HG03095 (cell line): Measurements from ENCODE around the gene SF3B2.
A peak's percentile ranks its signal among the peaks of the same experiment; 100 is the strongest.
"Not testable (repeated sequence)": the region's sequence is repeated elsewhere in the genome, so short reads cannot be mapped to it uniquely, and the experiment has no call there.

ENCODE experiments used
- ATAC-seq: cut with Tn5 transposase; IDR thresholded peaks from one replicate; pipeline ENCODE4 v1.9.1; 2021; ENCODE audit warnings: moderate library complexity; ENCODE audit not compliant: unreplicated experiment

SF3B2 gene

GRCh38 chr11:66106786-66107599 lies 54.8 kb downstream of the SF3B2 start:
- no peak for ATAC-seq

- ATAC-seq, result no peak
Observed at GRCh38 chr11:66107600-66108510, 55.7 kb downstream of the SF3B2 start.

- ATAC-seq, result no peak
Observed at GRCh38 chr11:66109294-66109693, 57.1 kb downstream of the SF3B2 start.

GRCh38 chr11:66111158-66111557 lies 59.0 kb downstream of the SF3B2 start:
- ATAC-seq, result no peak

- ATAC-seq, result no peak
Observed at GRCh38 chr11:66112041-66112491, 59.9 kb downstream of the SF3B2 start.

- no peak for ATAC-seq
Observed at GRCh38 chr11:66112601-66113499, 60.7 kb downstream of the SF3B2 start.

- not testable (repeated sequence) for ATAC-seq
Observed at GRCh38 chr11:66114957-66115356, 62.8 kb downstream of the SF3B2 start.

- ATAC-seq, result peak; percentile 53
Observed at GRCh38 chr11:66115638-66116301, 63.6 kb downstream of the SF3B2 start.

- no peak for ATAC-seq
Observed at GRCh38 chr11:66116576-66117361, 64.6 kb downstream of the SF3B2 start.

GRCh38 chr11:66118847-66119246 lies 66.7 kb downstream of the SF3B2 start:
- no peak for ATAC-seq
